MM.1S (cell line): Measurements from ENCODE around the gene FAM180A.

Source experiments
- EZH2 ChIP-seq: fragments of 300-600 bp; sonication (generic); optimal IDR thresholded peaks from 2 replicates; pipeline ENCODE3; 2017; ENCODE audit warnings: low read depth, mild to moderate bottlenecking, antibody characterized with exemption, low read length, mixed read lengths
- TF ChIP-seq, protein P1 (sequence below): fragments of 300-600 bp; sonication (generic); IDR thresholded peaks from 2 replicates; pipeline ENCODE4 v1.5.1; 2016; ENCODE audit warnings: antibody characterized with exemption, low read length, mixed read lengths

DNA sequence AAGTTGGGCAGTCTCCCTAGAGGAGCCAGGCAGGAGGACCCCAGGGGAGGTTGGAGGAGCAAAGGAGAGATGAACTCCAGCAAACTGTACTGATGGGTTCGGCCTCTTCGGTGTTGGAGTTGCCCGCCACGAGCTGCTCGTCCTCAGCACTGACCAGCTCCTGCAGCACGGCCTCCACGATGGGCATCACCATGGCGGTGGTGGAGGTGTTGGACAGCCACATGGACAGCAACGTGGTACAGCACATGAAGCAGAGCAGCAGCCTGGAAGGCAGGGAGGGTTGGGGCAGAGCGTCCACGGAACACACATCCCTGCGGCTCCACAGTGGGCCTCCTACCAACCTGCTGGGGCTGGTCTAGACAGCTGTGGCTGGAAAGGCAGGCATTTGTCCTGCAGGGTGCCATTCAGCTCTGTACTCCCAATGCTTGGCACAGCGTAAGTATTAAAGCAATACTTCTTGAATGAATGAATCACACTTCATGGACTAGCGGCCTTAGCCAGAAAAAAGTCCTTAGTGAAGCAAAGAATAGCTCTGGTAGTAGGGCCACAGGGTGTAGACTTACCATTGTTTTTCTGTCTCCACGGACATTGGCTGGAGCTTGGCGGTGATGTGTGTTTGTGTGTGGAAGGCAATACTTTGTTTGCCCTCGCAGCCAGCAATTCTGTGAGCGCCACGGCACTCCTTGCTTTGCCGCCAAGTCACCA lies 42.4 kb downstream of the FAM180A start:
- TF ChIP-seq EZH2: no peak
- TF ChIP-seq, protein P1, sequence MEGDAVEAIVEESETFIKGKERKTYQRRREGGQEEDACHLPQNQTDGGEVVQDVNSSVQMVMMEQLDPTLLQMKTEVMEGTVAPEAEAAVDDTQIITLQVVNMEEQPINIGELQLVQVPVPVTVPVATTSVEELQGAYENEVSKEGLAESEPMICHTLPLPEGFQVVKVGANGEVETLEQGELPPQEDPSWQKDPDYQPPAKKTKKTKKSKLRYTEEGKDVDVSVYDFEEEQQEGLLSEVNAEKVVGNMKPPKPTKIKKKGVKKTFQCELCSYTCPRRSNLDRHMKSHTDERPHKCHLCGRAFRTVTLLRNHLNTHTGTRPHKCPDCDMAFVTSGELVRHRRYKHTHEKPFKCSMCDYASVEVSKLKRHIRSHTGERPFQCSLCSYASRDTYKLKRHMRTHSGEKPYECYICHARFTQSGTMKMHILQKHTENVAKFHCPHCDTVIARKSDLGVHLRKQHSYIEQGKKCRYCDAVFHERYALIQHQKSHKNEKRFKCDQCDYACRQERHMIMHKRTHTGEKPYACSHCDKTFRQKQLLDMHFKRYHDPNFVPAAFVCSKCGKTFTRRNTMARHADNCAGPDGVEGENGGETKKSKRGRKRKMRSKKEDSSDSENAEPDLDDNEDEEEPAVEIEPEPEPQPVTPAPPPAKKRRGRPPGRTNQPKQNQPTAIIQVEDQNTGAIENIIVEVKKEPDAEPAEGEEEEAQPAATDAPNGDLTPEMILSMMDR: no peak
